ENCODE measurements around the gene RCBTB2. TPM values are rescaled to one million over a fixed set of nuclear protein-coding genes. Genes with fewer than 3 reads are reported as not detected.
A peak's percentile ranks its signal among the peaks of the same experiment; 100 is the strongest.

Gene RCBTB2
- total RNA-seq, 1 experiment from 2014 or later = 1.1 TPM

GRCh38 chr13:48492470-48493065 is 40.3 kb downstream of the RCBTB2 start:
- Mint-ChIP-seq H3K36me3 (ENCODE audit: insufficient read depth, unreplicated experiment) (no peaks in the 10 kb centered on the region), H3K27me3 (ENCODE audit: insufficient read depth, unreplicated experiment) (no peaks in the 10 kb centered on the region), H3K4me3 (ENCODE audit: unreplicated experiment) (no peak overlapping the region), H3K27ac (ENCODE audit: unreplicated experiment) (no peak overlapping the region), H3K4me1 (ENCODE audit: low read depth, unreplicated experiment) (no peaks in the 10 kb centered on the region), H3K9me3 (ENCODE audit: unreplicated experiment) (no peaks in the 10 kb centered on the region)
- no peaks in the 10 kb centered on the region for H3K36me3 ChIP-seq (ENCODE audit: control insufficient read depth, insufficient read depth, low read length)
- H3K9me3 ChIP-seq = no peaks in the 10 kb centered on the region
- intact Hi-C loops (cut with micrococcal nuclease; ENCODE audit: unreplicated experiment) = no loop called here
- POLR2A ChIA-PET = no interaction called here
- CTCF ChIA-PET = no interaction called here
- no peak for TF ChIP-seq CTCF (IDR thresholded peaks at IDR 0.05; ENCODE audit: insufficient read depth in 1 of 2, low read depth in 1 of 2, low read length in 1 of 2, severe bottlenecking in 1 of 2, unreplicated experiment in 1 of 2)
- no TSS peak for BruUV-seq (replicated peaks)
- H3K4me1 ChIP-seq = no peaks in the 10 kb centered on the region
- no peaks in the 10 kb centered on the region for H3K27me3 ChIP-seq (replicated peaks; ENCODE audit: control insufficient read depth, insufficient read depth, low read length)
- DNase-seq = no peak
- peak overlapping the region; percentile 0; the same call in 1 of the 2 replicates for H3K4me3 ChIP-seq (ENCODE audit: low read depth, low read length)

GRCh38 chr13:48492096-48492440 is 40.8 kb downstream of the RCBTB2 start:
- TF ChIP-seq CTCF (IDR thresholded peaks at IDR 0.05; ENCODE audit: insufficient read depth in 1 of 2, low read depth in 1 of 2, low read length in 1 of 2, severe bottlenecking in 1 of 2, unreplicated experiment in 1 of 2) = no peak
- H3K9me3 Mint-ChIP-seq (ENCODE audit: unreplicated experiment) = no peaks in the 10 kb centered on the region
- no peaks in the 10 kb centered on the region for H3K4me1 ChIP-seq
- H3K9me3 ChIP-seq = no peaks in the 10 kb centered on the region
- H3K27me3 ChIP-seq (replicated peaks; ENCODE audit: control insufficient read depth, insufficient read depth, low read length) = no peaks in the 10 kb centered on the region
- no peaks in the 10 kb centered on the region for H3K4me1 Mint-ChIP-seq (ENCODE audit: low read depth, unreplicated experiment)
- ChIA-PET CTCF (no interaction called here), POLR2A (no interaction called here)
- no peak overlapping the region for H3K4me3 Mint-ChIP-seq (ENCODE audit: unreplicated experiment)
- no peak for DNase-seq
- H3K27me3 Mint-ChIP-seq (ENCODE audit: insufficient read depth, unreplicated experiment) = no peaks in the 10 kb centered on the region
- no peaks in the 10 kb centered on the region for H3K36me3 Mint-ChIP-seq (ENCODE audit: insufficient read depth, unreplicated experiment)
- intact Hi-C loops (cut with micrococcal nuclease; ENCODE audit: unreplicated experiment) = no loop called here
- H3K27ac Mint-ChIP-seq (ENCODE audit: unreplicated experiment) = no peak overlapping the region
- no peaks in the 10 kb centered on the region for H3K36me3 ChIP-seq (ENCODE audit: control insufficient read depth, insufficient read depth, low read length)
- no TSS peak for BruUV-seq (replicated peaks)
- H3K4me3 ChIP-seq (ENCODE audit: low read depth, low read length) = no peak overlapping the region

- no peak for TF ChIP-seq CTCF (IDR thresholded peaks at IDR 0.05; ENCODE audit: insufficient read depth in 1 of 2, low read depth in 1 of 2, low read length in 1 of 2, severe bottlenecking in 1 of 2, unreplicated experiment in 1 of 2)
- Histone ChIP-seq H3K36me3 (ENCODE audit: control insufficient read depth, insufficient read depth, low read length) (no peaks in the 10 kb centered on the region), H3K4me1 (no peaks in the 10 kb centered on the region), H3K4me3 (ENCODE audit: low read depth, low read length) (no peak overlapping the region), H3K9me3 (no peaks in the 10 kb centered on the region), H3K27me3 (replicated peaks; ENCODE audit: control insufficient read depth, insufficient read depth, low read length) (no peaks in the 10 kb centered on the region)
- intact Hi-C loops (cut with micrococcal nuclease; ENCODE audit: unreplicated experiment) = no loop called here
- Mint-ChIP-seq H3K4me3 (ENCODE audit: unreplicated experiment) (no peak overlapping the region), H3K27me3 (ENCODE audit: insufficient read depth, unreplicated experiment) (no peaks in the 10 kb centered on the region), H3K36me3 (ENCODE audit: insufficient read depth, unreplicated experiment) (no peaks in the 10 kb centered on the region), H3K27ac (ENCODE audit: unreplicated experiment) (no peak overlapping the region), H3K9me3 (ENCODE audit: unreplicated experiment) (no peaks in the 10 kb centered on the region), H3K4me1 (ENCODE audit: low read depth, unreplicated experiment) (no peaks in the 10 kb centered on the region)
- no peak for DNase-seq
- no TSS peak for BruUV-seq (replicated peaks)
- POLR2A ChIA-PET = no interaction called here
- CTCF ChIA-PET = no interaction called here
Measured at GRCh38 chr13:48491423-48492095, 41.3 kb downstream of the RCBTB2 start.

Data from Caco-2 (cell line).